HG02840 (cell line): ENCODE data around the gene MEX3C.

ENCODE experiments used
- ATAC-seq: cut with Tn5 transposase; IDR thresholded peaks from one replicate; pipeline ENCODE4 v1.9.1; 2021; ENCODE audit warnings: mild to moderate bottlenecking, moderate library complexity, moderate number of reproducible peaks; ENCODE audit not compliant: unreplicated experiment, low FRiP score

The MEX3C gene

DNA sequence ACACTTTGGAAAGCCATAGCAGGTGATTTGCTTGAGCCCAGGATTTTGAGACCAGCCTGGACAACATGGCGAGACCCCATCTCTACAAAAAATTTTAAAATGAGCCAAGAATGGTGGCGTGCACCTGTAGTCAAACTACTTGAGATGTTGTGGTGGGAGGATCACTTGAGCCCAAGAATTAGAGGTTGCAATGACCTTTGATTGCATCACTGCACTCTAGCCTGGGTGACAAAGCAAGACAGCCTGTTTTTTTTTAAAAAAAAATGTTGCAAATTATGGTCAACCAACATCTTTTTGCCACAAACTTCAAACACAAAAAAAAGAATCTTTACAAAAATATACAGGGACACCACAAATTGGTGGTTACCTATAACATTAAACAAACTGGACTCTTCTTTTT lies 40.3 kb downstream of the MEX3C start:
- ATAC-seq, result no peak

- no peak for ATAC-seq
Measured at GRCh38 chr18:51154431-51155063, 42.9 kb downstream of the MEX3C start.

DNA sequence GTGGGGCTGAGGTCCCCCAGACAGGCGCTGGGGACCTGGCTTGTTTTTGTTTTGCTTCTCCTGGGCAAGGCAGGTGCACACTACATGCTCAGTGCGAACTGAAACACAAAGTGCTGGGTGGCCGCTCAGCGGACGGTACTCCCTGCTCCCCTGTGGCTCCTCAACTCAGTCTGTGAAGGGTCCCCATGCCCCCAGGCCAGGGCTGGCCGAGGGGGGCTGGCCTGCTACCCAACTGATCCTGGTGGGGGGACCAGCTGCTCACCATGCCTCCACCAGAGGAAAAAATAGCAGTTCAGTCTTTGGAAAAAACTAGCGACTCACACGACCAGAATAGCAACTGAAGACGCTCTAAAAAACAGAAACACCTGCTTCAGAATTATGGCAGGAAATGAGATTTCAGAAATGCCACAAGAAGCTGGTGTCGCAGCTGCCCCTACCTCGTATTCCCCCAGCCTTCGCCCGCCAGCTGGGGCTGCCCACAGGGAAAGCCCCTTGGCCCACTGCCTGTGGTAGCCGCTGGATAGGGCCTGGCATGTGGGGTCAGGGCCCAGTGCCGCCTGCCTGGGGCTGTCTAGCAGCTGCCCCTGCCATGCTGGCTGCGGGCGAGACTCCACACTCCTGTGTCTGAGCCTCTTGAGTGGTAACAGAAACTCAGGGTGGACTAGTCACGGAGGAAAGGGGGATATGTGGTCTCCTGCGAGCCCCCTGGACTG lies 43.7 kb downstream of the MEX3C start:
- peak; percentile 66 for ATAC-seq

DNA sequence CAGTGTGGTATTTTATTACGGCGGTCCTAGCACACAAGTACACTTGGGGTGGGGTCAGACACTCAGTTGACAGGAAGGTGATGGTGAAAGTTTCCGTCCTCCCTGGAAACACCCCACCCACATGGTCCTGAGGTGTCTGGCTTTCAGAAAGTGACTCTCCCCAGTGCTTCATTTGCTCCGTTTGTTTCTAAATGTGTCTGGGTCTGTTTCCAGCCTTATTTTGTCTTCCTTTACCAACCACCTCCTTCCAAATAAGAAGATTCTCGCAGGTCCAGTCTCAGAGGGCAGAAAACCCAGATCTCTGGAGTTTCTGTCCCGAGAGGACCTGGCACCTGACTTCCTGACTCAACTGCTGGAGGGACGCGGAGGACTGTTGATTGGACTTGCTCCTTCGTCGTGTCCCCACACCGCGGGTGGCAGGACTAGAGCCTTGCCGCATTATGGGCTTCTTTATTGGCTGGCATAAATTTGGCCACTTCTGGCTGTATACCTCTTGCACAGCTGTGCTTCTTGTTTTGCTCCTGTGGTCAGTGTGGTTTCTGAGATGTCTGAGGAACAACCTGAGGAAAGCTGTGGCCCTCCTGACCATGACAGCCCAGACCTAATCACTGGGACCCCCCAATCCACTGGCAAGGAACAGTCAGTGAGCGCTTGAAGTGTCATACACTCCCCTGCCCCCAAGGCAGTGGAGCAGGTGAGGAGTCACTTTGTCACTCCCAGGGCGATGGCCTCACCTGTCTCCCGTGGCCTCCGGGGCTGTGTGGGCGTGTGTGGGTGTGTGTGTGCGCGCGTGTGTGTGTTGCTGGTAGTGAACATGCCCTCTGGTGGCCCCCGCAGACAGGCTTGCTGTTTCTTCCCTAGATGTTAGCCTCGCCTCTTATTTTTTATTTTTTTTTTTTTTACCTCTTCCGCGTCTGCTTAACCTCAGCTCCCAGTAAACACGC lies 45.6 kb downstream of the MEX3C start:
- ATAC-seq, result peak; percentile 31

DNA sequence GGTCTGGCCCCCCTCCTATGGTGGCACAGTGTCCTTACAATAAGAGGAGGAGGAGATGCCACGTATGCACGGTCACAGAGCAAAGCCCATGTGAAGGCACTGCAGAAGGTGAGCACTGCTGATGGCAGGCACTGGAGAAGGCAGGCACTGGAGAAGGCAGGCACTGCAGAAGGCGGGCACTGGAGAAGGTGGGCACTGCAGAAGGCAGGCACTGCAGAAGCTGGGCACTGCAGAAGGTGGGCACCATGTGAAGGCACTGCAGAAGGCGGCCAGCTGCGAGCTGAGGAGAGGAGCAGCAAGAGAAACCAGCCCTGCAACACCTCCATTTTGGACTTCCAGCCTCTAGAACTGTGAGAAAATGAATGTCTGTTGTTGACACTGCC lies 46.3 kb downstream of the MEX3C start:
- ATAC-seq, result no peak

DNA sequence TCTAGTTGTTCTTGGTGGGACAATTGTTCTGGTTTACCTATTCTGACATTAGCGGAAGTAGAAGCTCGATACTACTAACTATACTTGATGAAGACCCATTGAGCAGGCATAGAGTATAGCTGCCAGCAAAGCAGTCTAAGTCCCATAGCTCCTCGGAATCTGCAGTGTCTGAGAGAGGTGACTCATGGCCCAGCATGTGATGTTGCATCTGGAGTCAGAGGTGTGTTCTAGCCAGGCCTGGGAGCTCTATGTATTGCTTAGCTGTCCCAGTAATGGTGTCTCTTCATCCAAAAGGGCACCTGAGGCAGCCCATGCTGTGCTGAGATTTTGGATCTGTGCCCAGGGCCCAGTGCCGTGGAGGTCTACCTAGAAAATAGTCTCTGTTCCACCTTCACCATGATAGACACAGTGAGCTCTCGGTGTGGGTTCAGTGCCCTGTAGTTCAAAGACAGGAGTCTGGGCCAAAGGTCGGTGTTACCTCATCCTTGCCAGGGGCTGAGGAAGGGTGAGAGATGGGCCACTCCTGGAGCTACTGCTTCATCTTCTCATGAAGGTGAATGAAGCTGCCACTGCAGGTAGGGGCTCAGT lies 47.3 kb downstream of the MEX3C start:
- ATAC-seq, result no peak

DNA sequence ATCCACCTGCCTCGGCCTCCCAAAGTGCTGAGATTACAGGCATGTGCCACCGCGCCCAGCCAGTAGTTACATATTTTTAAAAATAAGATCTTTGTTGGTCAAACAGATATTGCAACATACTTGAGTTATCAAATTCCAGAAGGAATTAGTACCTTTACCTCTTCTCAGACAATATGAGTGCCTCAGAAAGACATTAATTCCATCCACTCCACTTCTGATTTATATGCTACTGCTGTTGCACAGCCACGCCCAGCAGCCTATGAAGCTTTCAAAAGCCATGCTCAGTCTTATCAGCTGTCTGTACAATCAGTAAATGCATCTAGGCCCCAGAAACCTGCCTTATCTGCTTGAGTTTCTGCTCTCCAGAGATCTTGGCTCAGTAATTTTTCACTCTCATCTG lies 47.8 kb downstream of the MEX3C start:
- ATAC-seq, result no peak

DNA sequence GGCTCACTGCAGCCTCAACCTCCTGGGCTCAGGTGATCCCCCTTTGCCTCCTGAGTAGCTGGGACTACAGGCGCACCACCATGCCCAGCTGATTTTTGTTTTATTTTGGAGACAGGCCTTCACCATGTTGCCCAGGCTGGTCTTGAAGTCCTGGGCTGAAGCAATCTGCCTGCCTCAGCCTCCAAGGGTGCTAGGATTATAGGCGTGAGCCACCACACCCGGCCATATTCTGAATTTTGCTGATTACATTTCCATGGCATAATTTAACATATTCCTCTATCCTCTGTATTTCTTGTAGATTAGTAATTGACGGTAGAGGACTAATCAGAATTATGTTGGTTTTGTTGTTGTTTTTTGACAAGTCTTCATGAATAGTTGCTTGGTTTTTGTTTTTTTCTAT lies 50.6 kb downstream of the MEX3C start:
- no peak for ATAC-seq

- no peak for ATAC-seq
Measured at GRCh38 chr18:51138936-51139335, 58.5 kb downstream of the MEX3C start.

- no peak for ATAC-seq
Measured at GRCh38 chr18:51137891-51138290, 59.6 kb downstream of the MEX3C start.

DNA sequence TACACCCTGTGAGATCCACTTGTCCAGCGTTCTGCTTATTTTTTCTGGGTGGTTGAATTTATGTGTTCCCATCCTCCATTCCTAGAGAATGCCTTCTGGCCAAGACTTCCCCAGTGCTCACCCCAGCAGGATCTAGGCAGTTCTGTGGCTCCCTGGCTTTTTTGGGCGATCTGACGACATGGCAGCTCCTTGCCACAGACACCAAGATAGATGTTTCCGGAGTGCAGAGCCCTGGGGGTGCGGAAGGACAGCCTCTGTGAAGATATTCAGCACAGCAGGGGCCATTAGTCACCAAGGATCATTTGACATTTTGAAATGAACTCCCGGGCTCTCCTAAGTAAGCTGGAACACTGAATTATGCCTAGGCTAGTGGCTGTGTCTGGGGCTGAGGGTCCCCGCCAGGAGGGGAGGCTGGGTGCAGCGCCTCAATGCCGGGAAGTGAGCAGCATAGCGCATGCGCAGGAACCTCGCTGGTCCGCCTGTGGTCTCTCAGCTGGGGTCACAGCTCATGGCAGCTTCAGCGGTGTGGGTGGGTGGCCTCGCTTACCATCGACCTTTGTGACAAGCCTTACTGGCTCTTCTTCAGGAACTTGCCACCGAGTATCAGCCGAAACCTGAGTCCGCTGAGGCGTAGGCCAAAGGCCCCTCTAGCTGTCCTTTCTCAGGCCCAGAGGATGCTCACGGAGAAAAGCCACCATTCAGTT lies 60.3 kb downstream of the MEX3C start:
- ATAC-seq, result no peak

DNA sequence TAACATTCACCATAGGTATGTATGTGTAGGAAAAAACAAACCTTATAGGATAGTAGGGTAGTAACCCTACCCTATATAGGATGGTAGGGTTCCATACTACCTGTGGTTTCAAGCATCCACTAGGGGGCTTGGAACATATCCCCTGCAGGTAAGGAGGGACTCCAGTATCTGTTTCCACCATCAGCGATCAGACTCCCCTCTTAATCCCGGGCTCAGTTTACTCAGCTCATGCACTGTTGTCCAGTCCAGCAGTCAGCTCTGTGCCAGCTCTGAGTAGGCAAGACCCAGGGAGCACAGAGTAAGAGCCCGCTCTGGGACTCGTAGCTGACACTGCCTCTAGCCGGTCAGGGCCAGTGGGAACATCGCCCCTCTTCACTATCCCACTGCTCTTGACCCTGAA lies 61.7 kb downstream of the MEX3C start:
- no peak for ATAC-seq

DNA sequence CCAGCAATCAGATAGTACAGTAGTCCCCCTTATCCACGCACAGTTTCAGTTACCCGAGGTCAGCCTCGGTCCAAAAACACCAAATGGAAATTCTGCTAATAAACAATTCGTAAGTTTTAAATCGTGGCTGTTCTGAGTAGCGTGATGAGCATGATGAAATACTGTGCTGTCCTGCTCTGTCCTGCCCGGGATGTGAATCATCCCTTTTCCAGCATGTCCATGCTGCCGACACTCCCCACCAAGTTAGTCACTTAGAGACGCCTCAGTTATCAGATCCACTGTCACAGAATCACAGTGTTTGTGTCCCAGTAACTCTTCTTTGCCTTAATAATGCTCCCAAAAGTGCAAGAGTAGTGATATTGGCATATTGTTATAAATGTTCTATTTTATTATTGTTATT lies 62.1 kb downstream of the MEX3C start:
- ATAC-seq, result no peak

GRCh38 chr18:51134721-51135120 lies 62.8 kb downstream of the MEX3C start:
- no peak for ATAC-seq

DNA sequence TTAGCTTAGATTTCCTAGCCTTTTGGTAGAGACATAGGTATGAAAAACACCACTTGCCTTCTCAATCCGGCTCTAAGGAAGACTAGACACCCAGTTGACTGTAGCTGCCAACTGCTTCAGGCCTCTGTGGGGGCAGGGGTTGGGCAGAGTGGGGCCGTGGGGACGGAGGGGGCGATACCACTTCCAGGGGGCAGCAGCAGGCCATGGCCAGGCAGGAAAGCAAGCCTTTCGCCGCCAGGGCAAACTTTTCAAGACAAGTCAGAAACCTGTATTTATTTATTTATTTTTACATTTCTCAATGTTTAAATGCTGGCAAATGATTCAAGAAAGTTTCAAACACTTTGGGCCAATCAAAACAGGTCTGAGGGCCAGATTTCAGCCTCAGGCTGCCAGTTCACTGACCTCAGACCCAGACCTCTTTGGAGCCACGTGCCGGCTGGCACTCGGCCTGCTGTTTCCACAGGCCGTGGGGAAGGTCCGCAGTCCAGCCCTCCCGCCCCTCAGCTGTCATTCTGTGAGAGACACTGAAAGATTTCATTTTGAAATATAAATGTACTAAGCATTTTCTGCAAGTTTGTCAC lies 63.8 kb downstream of the MEX3C start:
- ATAC-seq, result no peak

DNA sequence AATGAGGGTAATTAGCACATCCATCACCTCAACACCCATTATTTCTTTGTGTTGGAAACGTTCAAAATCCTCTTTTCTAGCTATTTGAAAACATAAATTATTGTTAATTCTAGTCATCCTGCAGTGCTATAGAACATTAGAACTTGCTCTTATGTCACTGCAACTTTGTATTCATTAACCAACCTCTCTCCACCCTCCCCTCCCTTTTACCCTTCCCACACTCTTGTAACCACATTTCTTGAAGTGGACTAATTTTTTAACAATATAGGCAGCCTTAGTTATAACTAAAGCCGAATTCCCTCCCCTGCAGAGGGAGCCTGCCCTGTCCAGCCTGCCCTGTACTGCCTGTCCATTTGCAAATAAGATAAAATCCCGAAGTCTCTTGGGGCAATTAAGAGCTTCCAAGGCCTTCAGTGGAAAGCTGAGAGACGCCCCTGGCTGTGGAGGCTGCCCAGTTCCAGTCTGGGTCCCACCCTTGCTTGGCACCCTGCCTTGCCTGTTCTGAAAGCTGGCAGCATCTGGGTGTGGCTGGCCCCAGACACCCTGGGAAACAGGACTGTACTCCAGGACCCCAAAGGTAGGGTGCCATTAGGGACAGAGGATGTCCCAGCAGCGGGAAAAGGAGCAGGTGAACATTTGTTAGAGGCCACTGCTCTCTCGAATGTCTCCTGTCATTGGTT lies 65.1 kb downstream of the MEX3C start:
- ATAC-seq, result no peak

- no peak for ATAC-seq
Measured at GRCh38 chr18:51128533-51128932, 68.9 kb downstream of the MEX3C start.

DNA sequence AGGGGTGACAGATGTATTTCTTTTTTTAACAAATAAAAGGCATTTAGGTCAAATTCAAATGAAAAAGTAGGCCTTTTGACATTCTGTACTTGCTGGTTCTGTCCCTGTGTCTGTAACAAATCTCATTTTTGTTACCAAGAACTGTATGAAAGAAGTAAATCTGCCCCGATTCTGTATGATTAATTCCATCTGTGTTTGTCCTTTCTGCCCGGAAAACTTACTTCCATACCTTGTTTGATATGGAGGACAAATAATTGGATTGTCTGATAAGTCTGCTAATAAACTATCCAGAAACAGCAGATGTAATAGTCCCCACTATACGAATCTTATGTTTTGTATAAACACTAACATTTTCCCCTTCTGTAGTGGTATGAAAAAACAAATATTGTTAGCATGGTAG lies 69.8 kb downstream of the MEX3C start:
- no peak for ATAC-seq

- ATAC-seq, result no peak
Measured at GRCh38 chr18:51125976-51126375, 71.5 kb downstream of the MEX3C start.
